SK-N-SH treated with all-trans-retinoic acid at 6 μM for 48 hours (cell line): ENCODE data around the gene SDHAF3.

ENCODE experiments used
- ATAC-seq: fragments of 200-7000 bp; cut with Tn5 transposase; 3 replicates; pipeline ENCODE4 v1.9.1; 2020; ENCODE audit warnings: mild to moderate bottlenecking, moderate library complexity
- BACH2 ChIP-seq: fragments of 250-450 bp; sonication (Bioruptor Pico); IDR thresholded peaks from 2 replicates; pipeline ENCODE4 v1.9.0; 2021; ENCODE audit warnings: mild to moderate bottlenecking, borderline replicate concordance
- CSDC2 ChIP-seq: fragments of 250-450 bp; sonication (Bioruptor Pico); IDR thresholded peaks from 2 replicates; pipeline ENCODE4 v1.5.0; 2020; ENCODE audit warnings: mild to moderate bottlenecking, moderate library complexity
- ESRRG ChIP-seq: fragments of 250-450 bp; sonication (Bioruptor Pico); IDR thresholded peaks from 2 replicates; pipeline ENCODE4 v1.6.1; 2021; ENCODE audit warnings: mild to moderate bottlenecking
- GLIS3 ChIP-seq: fragments of 250-450 bp; sonication (Bioruptor Pico); IDR thresholded peaks from 2 replicates; pipeline ENCODE4 v1.5.0; 2020; ENCODE audit warnings: mild to moderate bottlenecking, moderate library complexity
- ISL1 ChIP-seq: fragments of 250-450 bp; sonication (Bioruptor Pico); IDR thresholded peaks from 2 replicates; pipeline ENCODE4 v2.1.2; 2022; ENCODE audit warnings: mild to moderate bottlenecking, moderate library complexity
- OSR1 ChIP-seq: fragments of 250-450 bp; sonication (Bioruptor Pico); IDR thresholded peaks from 2 replicates; pipeline ENCODE4 v1.8.0; 2022; ENCODE audit warnings: moderate library complexity, mild to moderate bottlenecking, inconsistent platforms
- PPARA ChIP-seq: fragments of 250-450 bp; sonication (Bioruptor Pico); IDR thresholded peaks from 2 replicates; pipeline ENCODE4 v1.5.0; 2020; ENCODE audit warnings: mild to moderate bottlenecking, borderline replicate concordance
- RARB ChIP-seq: fragments of 250-450 bp; sonication (Bioruptor Pico); IDR thresholded peaks from 2 replicates; pipeline ENCODE4 v1.8.0; 2021; ENCODE audit warnings: mild to moderate bottlenecking, moderate library complexity
- SNAI2 ChIP-seq: fragments of 250-450 bp; sonication (Bioruptor Pico); IDR thresholded peaks from 2 replicates; pipeline ENCODE4 v1.5.0; 2020; ENCODE audit warnings: mild to moderate bottlenecking, moderate library complexity
- TCF4 ChIP-seq: fragments of 250-450 bp; sonication (Bioruptor Pico); IDR thresholded peaks from 2 replicates; pipeline ENCODE4 v1.8.0; 2021; ENCODE audit warnings: mild to moderate bottlenecking, moderate library complexity, borderline replicate concordance
- TOX ChIP-seq: fragments of 250-450 bp; sonication (Bioruptor Pico); IDR thresholded peaks from 2 replicates; pipeline ENCODE4 v1.8.0; 2021; ENCODE audit warnings: mild to moderate bottlenecking, moderate library complexity, borderline replicate concordance
- ZC3H10 ChIP-seq: fragments of 250-450 bp; sonication (Bioruptor Pico); IDR thresholded peaks from 2 replicates; pipeline ENCODE4 v1.5.1; 2021; ENCODE audit warnings: mild to moderate bottlenecking, moderate library complexity
- ZFP30 ChIP-seq: fragments of 450-650 bp; formaldehyde crosslinking; IDR thresholded peaks from 2 replicates; pipeline ENCODE4 v1.5.0; 2022; ENCODE audit warnings: mild to moderate bottlenecking, moderate library complexity
- ZNF565 ChIP-seq: fragments of 450-650 bp; formaldehyde crosslinking; conservative IDR thresholded peaks from 2 replicates; pipeline ENCODE4 v1.5.0; 2020; ENCODE audit warnings: low read depth, mild to moderate bottlenecking, moderate library complexity
- ZNF70 ChIP-seq: fragments of 450-650 bp; formaldehyde crosslinking; IDR thresholded peaks from 2 replicates; pipeline ENCODE4 v1.5.0; 2020; ENCODE audit warnings: mild to moderate bottlenecking, moderate library complexity
- ZNF8 ChIP-seq: fragments of 450-650 bp; formaldehyde crosslinking; IDR thresholded peaks from 2 replicates; pipeline ENCODE4 v1.5.0; 2020; ENCODE audit warnings: mild to moderate bottlenecking, moderate library complexity
- TF ChIP-seq, protein P1 (sequence below): fragments of 250-450 bp; sonication (Bioruptor Pico); IDR thresholded peaks from 2 replicates; pipeline ENCODE4 v1.8.0; 2021; ENCODE audit warnings: low read depth, mild to moderate bottlenecking, moderate library complexity, borderline replicate concordance
- TF ChIP-seq, protein P2 (sequence below): fragments of 250-450 bp; sonication (Bioruptor Pico); IDR thresholded peaks from 2 replicates; pipeline ENCODE4 v1.5.1; 2021; ENCODE audit warnings: mild to moderate bottlenecking, moderate library complexity
- TF ChIP-seq, protein P3 (sequence below): fragments of 250-450 bp; sonication (Bioruptor Pico); IDR thresholded peaks from 2 replicates; pipeline ENCODE4 v1.8.0; 2020; ENCODE audit warnings: mild to moderate bottlenecking, moderate library complexity, borderline replicate concordance
- TF ChIP-seq, protein P4 (sequence below): fragments of 250-450 bp; sonication (Bioruptor Pico); IDR thresholded peaks from 2 replicates; pipeline ENCODE4 v1.5.0; 2020; ENCODE audit warnings: mild to moderate bottlenecking, moderate library complexity

Gene SDHAF3

DNA sequence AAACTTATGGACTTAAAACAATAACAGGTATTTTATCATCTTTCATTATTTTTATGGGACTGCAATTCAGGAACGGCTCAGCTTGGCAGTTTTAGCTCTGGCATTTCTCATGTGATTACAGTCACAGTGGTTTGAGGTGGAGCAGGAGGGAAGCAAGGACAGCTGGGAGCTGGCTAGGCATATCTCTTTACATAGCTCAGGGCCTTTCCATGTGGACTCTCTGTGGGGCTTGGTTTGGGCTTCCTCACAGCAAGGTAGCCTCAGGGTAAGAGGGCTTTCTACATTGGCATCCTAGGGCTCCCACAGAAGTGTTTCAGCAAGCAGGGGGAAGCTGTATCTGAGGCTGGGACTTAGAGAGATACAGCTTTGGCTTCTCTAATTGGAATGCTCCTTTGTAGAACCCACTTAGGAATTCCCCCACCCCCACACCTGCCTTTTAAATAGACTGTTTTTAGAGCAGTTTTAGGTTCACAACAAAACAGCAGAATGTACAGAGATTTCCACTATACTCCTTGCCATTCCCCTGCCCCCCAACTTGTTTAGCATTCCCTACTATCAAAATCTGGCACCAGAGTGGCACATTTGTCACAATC, 26.6 kb upstream of the SDHAF3 start (continued):
- TF ChIP-seq, protein P1, sequence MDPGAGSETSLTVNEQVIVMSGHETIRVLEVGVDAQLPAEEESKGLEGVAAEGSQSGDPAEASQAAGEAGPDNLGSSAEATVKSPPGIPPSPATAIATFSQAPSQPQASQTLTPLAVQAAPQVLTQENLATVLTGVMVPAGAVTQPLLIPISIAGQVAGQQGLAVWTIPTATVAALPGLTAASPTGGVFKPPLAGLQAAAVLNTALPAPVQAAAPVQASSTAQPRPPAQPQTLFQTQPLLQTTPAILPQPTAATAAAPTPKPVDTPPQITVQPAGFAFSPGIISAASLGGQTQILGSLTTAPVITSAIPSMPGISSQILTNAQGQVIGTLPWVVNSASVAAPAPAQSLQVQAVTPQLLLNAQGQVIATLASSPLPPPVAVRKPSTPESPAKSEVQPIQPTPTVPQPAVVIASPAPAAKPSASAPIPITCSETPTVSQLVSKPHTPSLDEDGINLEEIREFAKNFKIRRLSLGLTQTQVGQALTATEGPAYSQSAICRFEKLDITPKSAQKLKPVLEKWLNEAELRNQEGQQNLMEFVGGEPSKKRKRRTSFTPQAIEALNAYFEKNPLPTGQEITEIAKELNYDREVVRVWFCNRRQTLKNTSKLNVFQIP (CRISPR knock-in tag) = no peak
- TF ChIP-seq, all 23 proteins: peak for 0

DNA sequence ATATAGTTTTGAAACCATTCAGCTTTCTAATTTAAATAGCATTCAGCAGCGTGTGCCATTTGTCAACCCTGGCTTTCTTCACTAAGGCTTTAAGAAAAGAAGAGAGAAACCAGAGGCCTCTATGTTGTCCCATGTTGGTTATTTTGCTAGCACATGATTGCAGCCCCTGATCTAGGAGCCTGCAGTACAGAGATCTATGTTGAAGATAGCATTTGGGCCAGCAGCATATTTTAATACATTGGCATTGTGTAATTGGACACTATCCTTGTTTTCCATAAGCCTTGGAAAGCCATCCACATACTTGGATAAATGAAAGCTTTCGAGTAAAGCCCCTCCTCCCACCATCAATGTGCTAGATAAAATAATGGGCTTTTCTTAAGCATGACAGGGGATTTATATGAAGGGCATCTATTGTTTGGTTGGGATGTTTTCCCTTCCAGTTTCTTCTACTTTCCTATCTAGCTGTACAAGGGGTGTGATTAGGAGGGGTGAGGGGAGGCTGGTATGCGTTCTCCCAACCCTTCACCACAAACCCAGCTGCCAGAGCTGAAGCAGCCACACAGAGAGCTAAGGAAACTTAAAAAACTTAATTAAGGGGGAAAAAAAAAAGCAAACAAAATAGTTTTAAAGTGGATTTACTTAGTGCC, 23.1 kb upstream of the SDHAF3 start:
- TF ChIP-seq, protein P2, sequence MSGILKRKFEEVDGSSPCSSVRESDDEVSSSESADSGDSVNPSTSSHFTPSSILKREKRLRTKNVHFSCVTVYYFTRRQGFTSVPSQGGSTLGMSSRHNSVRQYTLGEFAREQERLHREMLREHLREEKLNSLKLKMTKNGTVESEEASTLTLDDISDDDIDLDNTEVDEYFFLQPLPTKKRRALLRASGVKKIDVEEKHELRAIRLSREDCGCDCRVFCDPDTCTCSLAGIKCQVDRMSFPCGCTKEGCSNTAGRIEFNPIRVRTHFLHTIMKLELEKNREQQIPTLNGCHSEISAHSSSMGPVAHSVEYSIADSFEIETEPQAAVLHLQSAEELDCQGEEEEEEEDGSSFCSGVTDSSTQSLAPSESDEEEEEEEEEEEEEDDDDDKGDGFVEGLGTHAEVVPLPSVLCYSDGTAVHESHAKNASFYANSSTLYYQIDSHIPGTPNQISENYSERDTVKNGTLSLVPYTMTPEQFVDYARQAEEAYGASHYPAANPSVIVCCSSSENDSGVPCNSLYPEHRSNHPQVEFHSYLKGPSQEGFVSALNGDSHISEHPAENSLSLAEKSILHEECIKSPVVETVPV (CRISPR knock-in tag) = no peak
- TF ChIP-seq ZNF565 (CRISPR knock-in tag) (no peak), GLIS3 (CRISPR knock-in tag) (no peak), TCF4 (no peak), RARB (CRISPR knock-in tag) (no peak), ISL1 (no peak), BACH2 (CRISPR knock-in tag) (no peak), SNAI2 (no peak), ZC3H10 (no peak), TOX (CRISPR knock-in tag) (no peak), CSDC2 (CRISPR knock-in tag) (no peak), ZNF70 (no peak), ESRRG (no peak)
- TF ChIP-seq, protein P3, sequence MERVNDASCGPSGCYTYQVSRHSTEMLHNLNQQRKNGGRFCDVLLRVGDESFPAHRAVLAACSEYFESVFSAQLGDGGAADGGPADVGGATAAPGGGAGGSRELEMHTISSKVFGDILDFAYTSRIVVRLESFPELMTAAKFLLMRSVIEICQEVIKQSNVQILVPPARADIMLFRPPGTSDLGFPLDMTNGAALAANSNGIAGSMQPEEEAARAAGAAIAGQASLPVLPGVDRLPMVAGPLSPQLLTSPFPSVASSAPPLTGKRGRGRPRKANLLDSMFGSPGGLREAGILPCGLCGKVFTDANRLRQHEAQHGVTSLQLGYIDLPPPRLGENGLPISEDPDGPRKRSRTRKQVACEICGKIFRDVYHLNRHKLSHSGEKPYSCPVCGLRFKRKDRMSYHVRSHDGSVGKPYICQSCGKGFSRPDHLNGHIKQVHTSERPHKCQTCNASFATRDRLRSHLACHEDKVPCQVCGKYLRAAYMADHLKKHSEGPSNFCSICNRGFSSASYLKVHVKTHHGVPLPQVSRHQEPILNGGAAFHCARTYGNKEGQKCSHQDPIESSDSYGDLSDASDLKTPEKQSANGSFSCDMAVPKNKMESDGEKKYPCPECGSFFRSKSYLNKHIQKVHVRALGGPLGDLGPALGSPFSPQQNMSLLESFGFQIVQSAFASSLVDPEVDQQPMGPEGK (CRISPR knock-in tag) = no peak
- TF ChIP-seq, protein P1 (CRISPR knock-in tag) = no peak
- ATAC-seq = peak; percentile 31; the same call in 1 of the 3 replicates

DNA sequence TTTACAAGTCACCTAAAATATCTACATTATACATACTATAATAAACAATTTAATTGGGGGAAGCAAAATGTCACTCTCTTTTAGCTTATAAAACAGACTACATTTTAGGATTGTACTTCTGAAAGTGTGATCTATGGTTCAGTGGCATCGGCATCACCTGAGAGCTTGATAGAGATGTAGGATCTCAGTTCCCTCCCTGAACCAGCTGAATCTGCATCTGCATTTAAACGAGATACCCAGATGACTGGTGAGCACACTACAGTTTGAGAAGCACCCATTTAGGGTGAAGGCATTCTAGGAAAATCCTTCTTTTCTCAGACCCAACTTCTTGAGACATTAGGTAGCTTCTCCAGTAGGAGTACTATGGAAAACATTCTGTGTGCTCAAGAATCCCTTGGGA, 21.5 kb upstream of the SDHAF3 start:
- TF ChIP-seq ZNF70 = no peak
- TF ChIP-seq PPARA = no peak
- TF ChIP-seq OSR1 = no peak
- TF ChIP-seq BACH2 (CRISPR knock-in tag) = no peak
- TF ChIP-seq, protein P2 (CRISPR knock-in tag) = no peak
- TF ChIP-seq GLIS3 (CRISPR knock-in tag) = no peak
- TF ChIP-seq, protein P1 (CRISPR knock-in tag) = no peak
- TF ChIP-seq, protein P3 (CRISPR knock-in tag) = no peak
- TF ChIP-seq RARB (CRISPR knock-in tag) = no peak
- TF ChIP-seq, protein P4, sequence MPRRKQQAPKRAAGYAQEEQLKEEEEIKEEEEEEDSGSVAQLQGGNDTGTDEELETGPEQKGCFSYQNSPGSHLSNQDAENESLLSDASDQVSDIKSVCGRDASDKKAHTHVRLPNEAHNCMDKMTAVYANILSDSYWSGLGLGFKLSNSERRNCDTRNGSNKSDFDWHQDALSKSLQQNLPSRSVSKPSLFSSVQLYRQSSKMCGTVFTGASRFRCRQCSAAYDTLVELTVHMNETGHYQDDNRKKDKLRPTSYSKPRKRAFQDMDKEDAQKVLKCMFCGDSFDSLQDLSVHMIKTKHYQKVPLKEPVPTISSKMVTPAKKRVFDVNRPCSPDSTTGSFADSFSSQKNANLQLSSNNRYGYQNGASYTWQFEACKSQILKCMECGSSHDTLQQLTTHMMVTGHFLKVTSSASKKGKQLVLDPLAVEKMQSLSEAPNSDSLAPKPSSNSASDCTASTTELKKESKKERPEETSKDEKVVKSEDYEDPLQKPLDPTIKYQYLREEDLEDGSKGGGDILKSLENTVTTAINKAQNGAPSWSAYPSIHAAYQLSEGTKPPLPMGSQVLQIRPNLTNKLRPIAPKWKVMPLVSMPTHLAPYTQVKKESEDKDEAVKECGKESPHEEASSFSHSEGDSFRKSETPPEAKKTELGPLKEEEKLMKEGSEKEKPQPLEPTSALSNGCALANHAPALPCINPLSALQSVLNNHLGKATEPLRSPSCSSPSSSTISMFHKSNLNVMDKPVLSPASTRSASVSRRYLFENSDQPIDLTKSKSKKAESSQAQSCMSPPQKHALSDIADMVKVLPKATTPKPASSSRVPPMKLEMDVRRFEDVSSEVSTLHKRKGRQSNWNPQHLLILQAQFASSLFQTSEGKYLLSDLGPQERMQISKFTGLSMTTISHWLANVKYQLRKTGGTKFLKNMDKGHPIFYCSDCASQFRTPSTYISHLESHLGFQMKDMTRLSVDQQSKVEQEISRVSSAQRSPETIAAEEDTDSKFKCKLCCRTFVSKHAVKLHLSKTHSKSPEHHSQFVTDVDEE = no peak
- TF ChIP-seq SNAI2 = no peak
- TF ChIP-seq ZNF8 (CRISPR knock-in tag) = no peak
- no peak for TF ChIP-seq CSDC2 (CRISPR knock-in tag)
- no peak for TF ChIP-seq ZFP30 (CRISPR knock-in tag)
- TF ChIP-seq, all 23 proteins: peak for 0
- no peak for ATAC-seq
